DMS153 treated with DMSO at 0.1 percent for 48 hours (cell line): Measurements from ENCODE around the gene ANKRD10.
"Not testable (repeated sequence)": the region's sequence is repeated elsewhere in the genome, so short reads cannot be mapped to it uniquely, and the experiment has no call there.

Source experiments
- DNase-seq: peaks from one replicate; lab custom pipeline; 2025; ENCODE audit not compliant: unreplicated experiment; lab: John Stamatoyannopoulos, UW

The ANKRD10 gene

GRCh38 chr13:110867380-110867779, 47.5 kb downstream of the ANKRD10 start:
- DNase-seq: no peak

GRCh38 chr13:110866491-110867170, 48.2 kb downstream of the ANKRD10 start:
- no peak for DNase-seq

DNA sequence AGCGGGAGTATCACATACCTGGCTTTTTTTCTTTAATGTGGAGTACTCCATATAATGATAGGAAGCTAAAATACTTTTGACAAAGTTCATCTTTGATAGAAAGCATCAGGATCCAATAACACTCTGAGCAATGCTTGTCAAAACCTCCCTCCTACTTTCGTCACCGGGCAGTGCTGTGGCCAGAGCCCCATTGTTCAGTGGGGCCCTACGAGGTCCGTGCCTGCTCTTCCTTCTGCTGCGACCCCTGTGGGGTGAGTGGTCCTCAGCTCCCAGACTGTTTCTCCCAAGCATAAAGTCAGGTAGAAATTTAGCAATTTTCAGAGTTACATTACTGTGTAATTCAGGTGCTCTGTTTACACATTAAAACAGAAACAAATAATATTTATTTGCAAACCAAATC, 51.2 kb downstream of the ANKRD10 start:
- DNase-seq: no peak

DNA sequence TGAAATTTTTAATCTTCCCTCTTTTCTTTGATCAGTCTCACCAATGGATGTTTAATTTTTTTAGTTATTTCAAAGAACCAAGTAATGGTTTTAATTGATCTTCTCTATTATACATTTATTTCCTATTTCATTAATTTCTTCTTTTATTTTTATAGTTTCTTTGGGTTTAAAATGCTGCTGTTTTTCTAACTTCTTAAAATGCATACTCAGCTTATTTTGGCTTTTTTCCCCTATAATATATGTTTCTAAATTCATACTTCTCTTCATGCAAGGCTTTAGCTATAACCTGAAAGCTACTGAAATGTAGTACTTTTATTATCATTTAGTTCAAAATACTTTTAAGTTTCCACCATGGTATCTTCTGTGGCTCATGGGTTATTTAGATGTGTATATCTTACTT, 53.9 kb downstream of the ANKRD10 start:
- no peak for DNase-seq

GRCh38 chr13:110856942-110857835, 57.7 kb downstream of the ANKRD10 start:
- no peak for DNase-seq

- no peak for DNase-seq
Measured at GRCh38 chr13:110855363-110855762, 59.5 kb downstream of the ANKRD10 start.

DNA sequence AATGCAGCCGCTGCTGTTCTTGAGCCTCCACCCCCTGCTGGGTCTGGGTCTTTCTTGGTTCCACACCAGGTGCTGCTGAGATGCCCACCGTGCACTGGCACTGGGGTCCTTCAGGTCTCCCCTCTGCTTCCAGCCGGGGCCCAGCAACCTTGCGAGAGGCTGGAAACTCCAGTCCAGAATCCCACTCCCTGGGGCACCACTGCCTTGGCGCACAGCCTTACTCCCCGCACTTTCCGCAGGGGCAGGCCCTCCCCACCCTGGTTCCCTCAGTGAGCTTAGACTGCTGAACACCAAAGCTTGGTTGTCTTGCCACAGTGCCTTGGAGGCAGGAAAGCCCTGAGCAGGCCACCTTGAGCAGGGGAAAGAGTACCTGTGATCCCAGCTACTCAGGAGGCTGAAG, 60.0 kb downstream of the ANKRD10 start:
- DNase-seq: no peak

GRCh38 chr13:110853235-110853721, 61.6 kb downstream of the ANKRD10 start:
- DNase-seq: no peak

- DNase-seq: no peak
Measured at GRCh38 chr13:110850840-110851239, 64.0 kb downstream of the ANKRD10 start.

DNA sequence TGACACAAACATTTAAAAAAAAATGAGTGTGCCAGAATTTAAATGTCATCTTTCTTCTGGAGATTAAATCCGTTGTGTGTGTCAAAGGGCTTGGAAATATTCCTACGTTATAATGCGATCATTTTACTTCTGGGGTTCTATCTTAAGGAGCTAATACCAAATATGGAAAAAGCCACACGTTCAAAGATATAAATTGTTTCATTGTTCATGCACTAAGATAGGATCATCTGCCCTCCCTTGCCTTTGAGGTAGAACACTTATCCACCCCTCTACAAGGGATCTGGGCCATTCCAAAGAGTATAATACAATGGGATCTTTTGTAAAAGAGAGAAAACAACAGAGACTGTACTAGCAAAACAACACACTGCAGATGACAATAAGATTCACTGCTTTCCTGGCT, 64.9 kb downstream of the ANKRD10 start:
- no peak for DNase-seq

GRCh38 chr13:110845520-110845919, 69.3 kb downstream of the ANKRD10 start:
- DNase-seq: no peak

GRCh38 chr13:110841846-110842245, 73.0 kb downstream of the ANKRD10 start:
- no peak for DNase-seq

- no peak for DNase-seq
Measured at GRCh38 chr13:110841406-110841805, 73.5 kb downstream of the ANKRD10 start.

DNA sequence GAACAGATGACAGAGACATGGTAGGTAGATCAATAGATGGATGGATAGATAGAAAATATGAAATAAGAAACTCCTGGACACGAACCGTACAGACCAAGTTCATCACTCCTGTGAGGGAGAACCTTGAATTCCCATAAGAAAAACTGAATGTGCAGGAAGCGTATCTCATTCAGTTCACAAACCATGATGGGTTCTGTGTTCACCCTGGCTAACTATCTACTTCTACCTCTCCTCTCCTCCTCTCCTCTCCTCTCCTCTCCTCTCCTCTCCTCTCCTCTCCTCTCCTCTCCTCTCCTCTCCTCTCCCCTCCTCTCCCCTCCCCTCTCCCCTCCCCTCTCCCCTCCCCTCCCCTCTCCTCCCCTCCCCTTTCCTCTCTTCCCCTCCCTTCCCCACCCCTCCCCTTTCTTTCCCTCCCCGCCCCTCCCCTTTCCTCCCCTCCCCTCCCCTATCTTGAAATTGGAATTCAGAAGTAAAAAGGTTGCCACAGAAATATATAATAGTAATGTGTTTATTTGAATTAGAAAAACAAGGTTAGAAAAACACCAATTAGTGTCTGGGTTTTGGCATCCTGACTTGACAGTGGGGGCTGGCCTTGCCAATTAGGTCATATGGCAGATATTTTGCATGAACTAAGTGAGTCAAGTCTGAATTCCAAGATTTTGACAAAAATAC, 75.9 kb downstream of the ANKRD10 start:
- DNase-seq: no peak

GRCh38 chr13:110838116-110838515, 76.8 kb downstream of the ANKRD10 start:
- no peak for DNase-seq

DNA sequence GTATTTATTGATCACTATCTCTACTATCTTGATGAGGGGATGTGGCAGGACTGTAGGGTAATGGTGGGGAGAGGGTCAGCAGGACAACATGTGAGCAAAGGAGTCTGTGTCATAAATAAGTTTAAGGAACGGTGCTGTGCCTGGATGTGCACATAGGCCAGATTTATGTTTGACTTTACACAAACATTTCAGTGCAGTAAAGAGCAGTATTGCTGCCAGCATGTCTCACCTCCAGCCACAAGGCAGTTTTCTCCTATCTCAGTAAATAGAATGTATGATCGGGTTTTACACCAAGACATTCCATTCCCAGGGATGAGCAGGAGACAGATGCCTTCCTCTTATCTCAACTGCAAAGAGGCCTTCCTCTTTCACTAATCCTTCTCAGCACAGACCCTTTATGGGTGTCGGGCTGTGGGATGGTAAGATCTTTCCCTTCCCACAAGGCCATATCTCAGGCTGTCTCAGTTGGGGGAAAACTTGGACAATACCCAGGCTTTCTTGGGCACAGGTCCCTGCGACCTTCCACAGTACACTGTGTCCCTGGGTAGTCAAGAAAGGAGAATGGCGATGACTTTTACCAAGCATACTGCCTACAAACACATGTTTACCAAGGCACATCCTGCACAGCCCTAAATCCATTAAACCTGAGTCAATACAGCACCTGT, 77.3 kb downstream of the ANKRD10 start:
- not testable (repeated sequence) for DNase-seq

- DNase-seq: no peak
Measured at GRCh38 chr13:110836605-110836903, 78.3 kb downstream of the ANKRD10 start.

- no peak for DNase-seq
Measured at GRCh38 chr13:110835721-110836604, 78.9 kb downstream of the ANKRD10 start.

GRCh38 chr13:110834572-110834971, 80.3 kb downstream of the ANKRD10 start:
- no peak for DNase-seq

GRCh38 chr13:110832531-110832930, 82.3 kb downstream of the ANKRD10 start:
- DNase-seq: no peak

DNA sequence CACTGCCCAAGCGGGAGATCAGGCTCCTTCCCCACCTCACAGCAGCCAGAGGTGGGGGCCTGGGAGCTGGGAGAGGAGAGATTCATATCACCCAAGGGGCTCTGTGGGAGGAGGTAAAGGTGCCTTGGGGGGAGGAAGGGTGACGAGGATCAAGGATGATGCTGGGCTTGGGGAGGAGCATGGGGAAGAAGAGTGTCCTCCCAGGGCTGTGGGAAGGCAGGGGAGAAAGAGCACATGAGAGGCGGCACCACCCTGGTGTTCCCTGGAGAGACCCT, 82.7 kb downstream of the ANKRD10 start:
- no peak for DNase-seq
